H1 (cell line): Measurements from ENCODE around the gene SMARCC1. TPM values are rescaled to one million over a fixed set of nuclear protein-coding genes. Genes with fewer than 3 reads are reported as not detected.

ENCODE experiments used
- CTCF ChIA-PET: fragments of 300-600 bp; sonication (Branson Sonifier 250); formaldehyde crosslinking; loops from one replicate; lab custom pipeline; 2021; ENCODE audit not compliant: partially characterized antibody; lab: Charles Lee
- POLR2A ChIA-PET: fragments of 300-600 bp; sonication (Branson Sonifier 250); formaldehyde crosslinking; loops from one replicate; lab custom pipeline; 2021; ENCODE audit warnings: inconsistent platforms; ENCODE audit not compliant: partially characterized antibody; lab: Charles Lee
- DNase-seq, 2 experiments: peaks; one replicate each; pipeline versions ENCODE4 v3.0.0 to v3.0.0-alpha.2; 2010 to 2022; ENCODE audit warnings: low spot score in 2 of 2, low read depth in 1 of 2, mixed read lengths in 1 of 2
- FAIRE-seq: peaks from 2 replicates; lab custom pipeline; 2011; peaks lifted over from hg19 to GRCh38; lab: Jason Lieb, UNC
- H2AFZ ChIP-seq: 2 replicates; pipeline ENCODE4 v1.8.1; 2012; ENCODE audit warnings: low read length, inconsistent platforms
- H2AK5ac ChIP-seq: 2 replicates; pipeline ENCODE4 v1.6.1; 2013; ENCODE audit warnings: low read depth, low read length
- H2BK120ac ChIP-seq: replicated peaks from 2 replicates; pipeline ENCODE3; 2013; ENCODE audit warnings: low read depth, low read length, inconsistent platforms
- H2BK12ac ChIP-seq: 2 replicates; pipeline ENCODE4 v1.6.1; 2013; ENCODE audit warnings: low read depth, low read length
- H2BK15ac ChIP-seq: 2 replicates; pipeline ENCODE4 v1.6.1; 2013; ENCODE audit warnings: low read length
- H2BK20ac ChIP-seq: 2 replicates; pipeline ENCODE4 v1.6.1; 2013; ENCODE audit warnings: low read length
- H2BK5ac ChIP-seq: 2 replicates; pipeline ENCODE4 v1.6.1; 2013; ENCODE audit warnings: low read depth, low read length
- H3K14ac ChIP-seq: 2 replicates; pipeline ENCODE4 v1.6.1; 2013; ENCODE audit warnings: inconsistent platforms; ENCODE audit not compliant: insufficient read length
- H3K18ac ChIP-seq: 2 replicates; pipeline ENCODE4 v1.6.1; 2013; ENCODE audit warnings: low read length; ENCODE audit errors: extremely low read depth
- H3K23ac ChIP-seq: 2 replicates; pipeline ENCODE4 v1.6.1; 2013; ENCODE audit warnings: inconsistent platforms; ENCODE audit not compliant: insufficient read length
- H3K23me2 ChIP-seq: 2 replicates; pipeline ENCODE4 v1.6.1; 2013; ENCODE audit warnings: low read depth, low read length
- H3K27ac ChIP-seq: 2 replicates; pipeline ENCODE4 v1.6.1; 2011; ENCODE audit warnings: low read depth, low read length, inconsistent platforms
- H3K27me3 ChIP-seq, 4 experiments: replicated peaks in 1 of 4; 1 replicate in 1 of 4; 2 replicates in 3 of 4; pipeline versions ENCODE4 v1.6.1 to v1.8.1; 2011 to 2013; ENCODE audit warnings: low read length in 3 of 4, mild to moderate bottlenecking in 3 of 4, inconsistent platforms in 2 of 4, mixed read lengths in 2 of 4, moderate library complexity in 1 of 4; ENCODE audit not compliant: control insufficient read depth in 3 of 4, insufficient read depth in 3 of 4; ENCODE audit errors: extremely low read depth in 1 of 4
- H3K36me3 ChIP-seq, 4 experiments: 2 replicates each; pipeline versions ENCODE4 v1.6.1 to v1.8.1; 2011 to 2013; ENCODE audit warnings: mild to moderate bottlenecking in 4 of 4, low read length in 3 of 4, moderate library complexity in 2 of 4, control low read depth in 1 of 4, inconsistent platforms in 1 of 4; ENCODE audit not compliant: insufficient read depth in 4 of 4, control insufficient read depth in 2 of 4
- H3K4ac ChIP-seq: replicated peaks from 2 replicates; pipeline ENCODE3; 2013; ENCODE audit warnings: low read length, low read depth, mixed read lengths, inconsistent platforms; ENCODE audit not compliant: insufficient read length
- H3K4me1 ChIP-seq, 4 experiments: replicated peaks in 1 of 4; 1 replicate in 1 of 4; 2 replicates in 3 of 4; pipeline versions ENCODE4 v1.6.1 to v1.8.1; 2011 to 2013; ENCODE audit warnings: low read length in 3 of 4, inconsistent platforms in 2 of 4, mixed read lengths in 1 of 4; ENCODE audit not compliant: insufficient read depth in 4 of 4, control insufficient read depth in 3 of 4
- H3K4me2 ChIP-seq, 2 experiments: 2 replicates each; pipeline versions ENCODE4 v1.6.1 to v1.8.1; 2011 to 2013; ENCODE audit warnings: low read depth in 2 of 2, low read length in 2 of 2, control low read depth in 1 of 2, inconsistent platforms in 1 of 2, mild to moderate bottlenecking in 1 of 2; ENCODE audit not compliant: insufficient read depth in 1 of 2
- H3K4me3 ChIP-seq, 4 experiments: fragments of 200-600, 300-600 bp in 1 of 4; sonication (generic), shearing (Covaris generic), sonication (Bioruptor Twin) in 1 of 4; 2 replicates each; pipeline versions ENCODE4 v1.5.1 to v1.8.1; 2011 to 2016; ENCODE audit warnings: low read length in 4 of 4, low read depth in 3 of 4, control low read depth in 2 of 4, inconsistent platforms in 2 of 4, mild to moderate bottlenecking in 2 of 4, mixed read lengths in 1 of 4, moderate library complexity in 1 of 4; ENCODE audit not compliant: insufficient read depth in 2 of 4; ENCODE audit errors: extremely low read depth in 1 of 4
- H3K56ac ChIP-seq: replicated peaks from 2 replicates; pipeline ENCODE3; 2013; ENCODE audit warnings: low read depth, mild to moderate bottlenecking, mixed read lengths, low read length, inconsistent platforms; ENCODE audit not compliant: insufficient read length
- H3K79me1 ChIP-seq: 2 replicates; pipeline ENCODE4 v1.6.1; 2013; ENCODE audit warnings: low read depth, low read length, control low read depth
- H3K79me2 ChIP-seq, 2 experiments: 2 replicates each; pipeline versions ENCODE4 v1.6.1 to v1.8.1; 2012 to 2013; ENCODE audit warnings: low read length in 2 of 2, mild to moderate bottlenecking in 2 of 2, inconsistent platforms in 1 of 2; ENCODE audit not compliant: insufficient read depth in 2 of 2, control insufficient read depth in 1 of 2
- H3K9ac ChIP-seq, 4 experiments: replicated peaks in 1 of 4; 1 replicate in 1 of 4; 2 replicates in 3 of 4; pipeline versions ENCODE4 v1.6.1 to v1.8.1; 2011 to 2013; ENCODE audit warnings: low read depth in 3 of 4, low read length in 3 of 4, control low read depth in 2 of 4, mild to moderate bottlenecking in 2 of 4, moderate library complexity in 2 of 4, inconsistent platforms in 1 of 4; ENCODE audit errors: extremely low read depth in 1 of 4
- H3K9me3 ChIP-seq, 2 experiments: 2 replicates each; pipeline versions ENCODE4 v1.6.1 to v1.8.1; 2012 to 2013; ENCODE audit warnings: mild to moderate bottlenecking in 2 of 2, moderate library complexity in 2 of 2, control low read depth in 1 of 2, inconsistent platforms in 1 of 2, low read depth in 1 of 2, low read length in 1 of 2, mixed read lengths in 1 of 2; ENCODE audit not compliant: insufficient read depth in 2 of 2
- H4K20me1 ChIP-seq, 2 experiments: replicated peaks in 1 of 2; 2 replicates each; pipeline versions ENCODE3 to v1.8.1; 2011 to 2013; ENCODE audit warnings: inconsistent platforms in 2 of 2, low read length in 2 of 2, mild to moderate bottlenecking in 1 of 2; ENCODE audit not compliant: insufficient read depth in 2 of 2, control insufficient read depth in 1 of 2
- H4K5ac ChIP-seq: 2 replicates; pipeline ENCODE4 v1.6.1; 2013; ENCODE audit warnings: low read length, low read depth, mixed read lengths, inconsistent platforms; ENCODE audit not compliant: insufficient read length
- H4K8ac ChIP-seq: 2 replicates; pipeline ENCODE4 v1.8.0; 2013; ENCODE audit warnings: mild to moderate bottlenecking, moderate library complexity, low read length, inconsistent platforms; ENCODE audit not compliant: insufficient read depth; ENCODE audit errors: extremely low read depth
- H4K91ac ChIP-seq: replicated peaks from 2 replicates; pipeline ENCODE3; 2013; ENCODE audit warnings: low read length, mixed read lengths, inconsistent platforms; ENCODE audit not compliant: insufficient read length
- BACH1 ChIP-seq: IDR thresholded peaks from 2 replicates; pipeline ENCODE4 v1.6.1; 2012; ENCODE audit warnings: low read length, improper control_type of control experiment
- BCL11A ChIP-seq, 2 experiments: IDR thresholded peaks; one replicate each; pipeline ENCODE4 v1.6.1; 2011; ENCODE audit warnings: low read depth in 2 of 2, low read length in 2 of 2, mild to moderate bottlenecking in 2 of 2
- CEBPB ChIP-seq: IDR thresholded peaks from 2 replicates; pipeline ENCODE4 v1.6.1; 2012; ENCODE audit warnings: low read depth, low read length
- CHD2 ChIP-seq: IDR thresholded peaks from 2 replicates; pipeline ENCODE4 v1.6.1; 2012; ENCODE audit warnings: low read length, improper control_type of control experiment
- CREB1 ChIP-seq: IDR thresholded peaks from 2 replicates; pipeline ENCODE4 v1.6.1; 2012; ENCODE audit warnings: inconsistent platforms
- EZH2 ChIP-seq: fragments of 200-600 bp; sonication (generic); IDR thresholded peaks from 2 replicates; pipeline ENCODE4 v1.7.1; 2012; ENCODE audit warnings: low read depth, mild to moderate bottlenecking, moderate library complexity, low read length, inconsistent platforms; ENCODE audit not compliant: severe bottlenecking
- GABPA ChIP-seq: IDR thresholded peaks from 2 replicates; pipeline ENCODE4 v1.6.1; 2011; ENCODE audit warnings: mild to moderate bottlenecking, low read length, moderate library complexity, borderline replicate concordance; ENCODE audit not compliant: insufficient read depth
- HDAC2 ChIP-seq, 2 experiments: fragments of 300-600 bp in 1 of 2; sonication (generic) in 1 of 2; IDR thresholded peaks; 2 replicates each; pipeline ENCODE4 v1.6.1; 2011 to 2012; ENCODE audit warnings: low read depth in 2 of 2, low read length in 2 of 2, mild to moderate bottlenecking in 2 of 2, moderate library complexity in 2 of 2, borderline replicate concordance in 1 of 2, inconsistent platforms in 1 of 2
- MAFK ChIP-seq: IDR thresholded peaks from 2 replicates; pipeline ENCODE4 v1.6.1; 2012; ENCODE audit warnings: low read depth, mild to moderate bottlenecking, improper control_type of control experiment, low read length
- NRF1 ChIP-seq: IDR thresholded peaks from 2 replicates; pipeline ENCODE4 v1.6.1; 2011; ENCODE audit warnings: mild to moderate bottlenecking, low read depth, low read length, improper control_type of control experiment
- POLR2A ChIP-seq, 2 experiments: IDR thresholded peaks; 1 replicate in 1 of 2; 2 replicates in 1 of 2; pipeline ENCODE4 v1.6.1; 2011; ENCODE audit warnings: low read depth in 2 of 2, low read length in 2 of 2, mild to moderate bottlenecking in 2 of 2; ENCODE audit errors: control extremely low read depth in 1 of 2
- POU5F1 ChIP-seq: IDR thresholded peaks from 2 replicates; pipeline ENCODE4 v1.6.1; 2011; ENCODE audit warnings: low read depth, mild to moderate bottlenecking, low read length, moderate library complexity
- RAD21 ChIP-seq, 2 experiments: IDR thresholded peaks in 1 of 2; conservative IDR thresholded peaks in 1 of 2; 2 replicates each; pipeline ENCODE4 v1.6.1; 2011; ENCODE audit warnings: low read depth in 2 of 2, low read length in 2 of 2, improper control_type of control experiment in 1 of 2, inconsistent platforms in 1 of 2, mild to moderate bottlenecking in 1 of 2, moderate library complexity in 1 of 2
- YY1 ChIP-seq: IDR thresholded peaks from 2 replicates; pipeline ENCODE4 v1.6.1; 2011; ENCODE audit warnings: low read depth, mild to moderate bottlenecking, low read length
- ZNF274 ChIP-seq: IDR thresholded peaks from 2 replicates; pipeline ENCODE4 v1.7.0; 2012; ENCODE audit warnings: low read length, borderline replicate concordance; ENCODE audit errors: extremely low read depth
- WGBS, 2 experiments: shearing (Covaris generic) in 1 of 2; methylation state at CpG; one replicate each; pipeline versions ENCODE4 v1.1.6 to v1.1.7; 2013 to 2015; ENCODE audit warnings: low lambda C conversion rate in 2 of 2, mixed read lengths in 2 of 2, inconsistent platforms in 1 of 2, low coverage in 1 of 2, missing lambda C conversion rate in 1 of 2; ENCODE audit not compliant: insufficient replicate concordance in 2 of 2, insufficient coverage in 1 of 2, insufficient read length in 1 of 2; ENCODE audit errors: extremely low coverage in 1 of 2, missing lambda C conversion rate in 1 of 2; 5-methylcytosine and 5-hydroxymethylcytosine counted together
- polyA plus RNA-seq, 7 experiments: library from polyadenylated mRNA; depleted of rRNA in 3 of 7; stranded (reverse) in 5 of 7; unstranded in 2 of 7; fragments of >200 nt in 5 of 7; fragments of 200-250 nt in 2 of 7; gene quantifications; 1 replicate in 5 of 7; 2 replicates in 1 of 7; 4 replicates in 1 of 7; pipeline versions ENCODE4 v1.2.1 to v1.2.3, GENCODE V29; 2011 to 2013; ENCODE audit warnings: missing spikeins in 2 of 7, mixed read lengths in 2 of 7
- total RNA-seq: library from RNA; stranded (reverse); fragmentation: NEBNext Ultra II Directional; extraction: Animal tissue kit (Norgen Biotek cat#: 25700); gene quantifications from 2 replicates; pipeline ENCODE4 v1.2.1, GENCODE V29; 2021

SMARCC1 gene
- total and polyA plus RNA-seq, 2 of the 8 experiments (the other 6 are each of a cell fraction or from before 2014, with no cell fraction given): 64.1 to 335 TPM

- Histone ChIP-seq H3K23ac (no peak overlapping the region), H3K9me3 (no peaks in the 10 kb centered on the region), H4K5ac (no peak overlapping the region), H3K56ac (no peak overlapping the region), H3K79me1 (peaks cover 2% of the 10 kb centered on the region; the same call in 1 of the 2 replicates), H2BK20ac (no peak overlapping the region), H3K4ac (no peak overlapping the region), H2BK5ac (no peak overlapping the region), H3K27me3 (no peaks in the 10 kb centered on the region), H2AFZ (no peak overlapping the region), H4K20me1 (peaks cover 3 to 4% of the 10 kb centered on the region in 2 experiments), H2BK120ac (no peak overlapping the region), H3K4me2 (no peak overlapping the region), H3K9ac (no peak overlapping the region), H2BK12ac (no peak overlapping the region), H3K79me2 (peaks cover 0 to 26% of the 10 kb centered on the region in 2 experiments; a peak in 2 of 4 replicates), H4K91ac (no peak overlapping the region), H2BK15ac (no peak overlapping the region), H3K27ac (no peak overlapping the region), H3K4me3 (no peak overlapping the region), H3K23me2 (no peaks in the 10 kb centered on the region), H3K18ac (no peak overlapping the region; the same call in 1 of the 2 replicates), H3K4me1 (peaks cover 0 to 2% (median 0%) of the 10 kb centered on the region in 4 experiments; a peak in 1 of 7 replicates), H4K8ac (no peak overlapping the region), H2AK5ac (no peak overlapping the region), H3K14ac (no peak overlapping the region), H3K36me3 (peaks cover 7 to 78% (median 27%) of the 10 kb centered on the region in 4 experiments)
- WGBS, 2 experiments: 85% methylated on average over 2 of the region's 2 CpGs; no CpG with 5 or more reads in 1 of the 2 experiments
- POLR2A ChIA-PET: no interaction called here
- DNase-seq (no peak), FAIRE-seq (no peak)
- CTCF ChIA-PET: interaction anchor here (0.6 kb wide), 2 partner anchors 9 to 61 kb away, joined by 3 read pairs; no protein-coding TSS in a partner anchor
- TF ChIP-seq YY1 (no peak), ZNF274 (no peak), CEBPB (no peak), MAFK (no peak), HDAC2 (IDR thresholded peaks at IDR 0.05; ENCODE audit: borderline replicate concordance in 1 of 2, low read depth in 2 of 2, low read length in 2 of 2) (no peak), NRF1 (no peak), BACH1 (no peak), CREB1 (no peak), BCL11A (IDR thresholded peaks at IDR 0.05; ENCODE audit: low read depth in 2 of 2, low read length in 2 of 2) (no peak), POU5F1 (no peak), CHD2 (no peak), POLR2A (IDR thresholded peaks at IDR 0.05; ENCODE audit: control extremely low read depth in 1 of 2, low read depth in 2 of 2, low read length in 2 of 2) (no peak), EZH2 (no peak), GABPA (no peak), RAD21 (IDR thresholded peaks at IDR 0.05 in 1 of 2, conservative IDR thresholded peaks at IDR 0.05 in 1 of 2; ENCODE audit: low read depth in 2 of 2, low read length in 2 of 2) (no peak)
Observed at GRCh38 chr3:47722859-47723258, 58.8 kb downstream of the SMARCC1 start.
